GM06990 (cell line): Measurements from ENCODE around the gene TGM3.

Experiments used
- DNase-seq: peaks from one replicate; pipeline ENCODE4 v3.0.0-alpha.2; 2011; ENCODE audit not compliant: insufficient read length; ENCODE audit errors: extremely low read depth
- H3K27me3 ChIP-seq: replicated peaks from 2 replicates; pipeline ENCODE4 v1.6.0; 2011; ENCODE audit warnings: low read length; ENCODE audit not compliant: control insufficient read depth, insufficient read depth
- H3K36me3 ChIP-seq: 2 replicates; pipeline ENCODE4 v1.5.1; 2011; ENCODE audit warnings: low read length; ENCODE audit not compliant: control insufficient read depth, insufficient read depth
- H3K4me3 ChIP-seq: replicated peaks from 2 replicates; pipeline ENCODE4 v1.5.1; 2011; ENCODE audit warnings: low read depth, mild to moderate bottlenecking, control low read depth, low read length
- TF ChIP-seq, protein P1 (sequence below): IDR thresholded peaks from 2 replicates; pipeline ENCODE4 v1.5.1; 2011; ENCODE audit warnings: low read length, control low read depth, mild to moderate bottlenecking, inconsistent platforms; ENCODE audit not compliant: insufficient read depth, poor library complexity, severe bottlenecking

Gene TGM3, protein sequence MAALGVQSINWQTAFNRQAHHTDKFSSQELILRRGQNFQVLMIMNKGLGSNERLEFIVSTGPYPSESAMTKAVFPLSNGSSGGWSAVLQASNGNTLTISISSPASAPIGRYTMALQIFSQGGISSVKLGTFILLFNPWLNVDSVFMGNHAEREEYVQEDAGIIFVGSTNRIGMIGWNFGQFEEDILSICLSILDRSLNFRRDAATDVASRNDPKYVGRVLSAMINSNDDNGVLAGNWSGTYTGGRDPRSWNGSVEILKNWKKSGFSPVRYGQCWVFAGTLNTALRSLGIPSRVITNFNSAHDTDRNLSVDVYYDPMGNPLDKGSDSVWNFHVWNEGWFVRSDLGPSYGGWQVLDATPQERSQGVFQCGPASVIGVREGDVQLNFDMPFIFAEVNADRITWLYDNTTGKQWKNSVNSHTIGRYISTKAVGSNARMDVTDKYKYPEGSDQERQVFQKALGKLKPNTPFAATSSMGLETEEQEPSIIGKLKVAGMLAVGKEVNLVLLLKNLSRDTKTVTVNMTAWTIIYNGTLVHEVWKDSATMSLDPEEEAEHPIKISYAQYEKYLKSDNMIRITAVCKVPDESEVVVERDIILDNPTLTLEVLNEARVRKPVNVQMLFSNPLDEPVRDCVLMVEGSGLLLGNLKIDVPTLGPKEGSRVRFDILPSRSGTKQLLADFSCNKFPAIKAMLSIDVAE

DNA sequence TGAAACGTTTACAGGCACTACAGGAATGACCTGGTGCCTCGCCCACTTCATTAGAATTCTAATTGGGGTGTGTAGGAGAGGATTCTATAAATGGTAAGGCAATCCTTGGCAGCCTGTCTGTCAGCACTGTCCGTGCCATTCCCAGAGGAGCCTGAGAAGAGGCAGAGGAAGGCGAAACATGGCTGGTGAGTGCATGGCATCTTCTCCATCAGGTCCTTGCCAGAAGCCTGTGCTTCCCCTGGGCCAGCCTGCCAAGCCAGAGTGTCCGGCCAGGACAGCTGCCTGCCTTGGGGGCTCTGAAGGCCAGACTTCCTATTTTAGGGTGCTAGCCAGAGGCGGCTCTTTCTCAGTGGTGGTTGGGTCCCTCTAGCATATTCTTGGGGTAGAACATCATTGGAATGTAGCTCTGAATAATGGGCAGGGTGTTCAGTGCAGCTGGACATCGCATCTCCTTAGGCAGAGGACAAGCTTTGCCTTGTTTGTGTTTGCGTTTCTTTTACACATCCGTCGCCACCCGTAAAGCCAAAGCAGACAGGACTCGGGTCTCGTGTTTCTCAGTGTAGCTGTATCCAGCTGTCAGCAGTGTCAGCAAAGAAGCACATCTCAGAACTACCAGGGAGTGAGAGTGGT is at the start of gene TGM3:
Gene TGM3 (plus strand): TSS at position 116 of the 630 bp plus-strand sequence. CDS start 63 bp downstream, at position 179.
- Histone ChIP-seq H3K4me3 (no peak within 1 kb of the TSS), H3K27me3 (no peaks in the 10 kb centered on the region), H3K36me3 (no peaks in the 10 kb centered on the region)
- TF ChIP-seq, protein P1, sequence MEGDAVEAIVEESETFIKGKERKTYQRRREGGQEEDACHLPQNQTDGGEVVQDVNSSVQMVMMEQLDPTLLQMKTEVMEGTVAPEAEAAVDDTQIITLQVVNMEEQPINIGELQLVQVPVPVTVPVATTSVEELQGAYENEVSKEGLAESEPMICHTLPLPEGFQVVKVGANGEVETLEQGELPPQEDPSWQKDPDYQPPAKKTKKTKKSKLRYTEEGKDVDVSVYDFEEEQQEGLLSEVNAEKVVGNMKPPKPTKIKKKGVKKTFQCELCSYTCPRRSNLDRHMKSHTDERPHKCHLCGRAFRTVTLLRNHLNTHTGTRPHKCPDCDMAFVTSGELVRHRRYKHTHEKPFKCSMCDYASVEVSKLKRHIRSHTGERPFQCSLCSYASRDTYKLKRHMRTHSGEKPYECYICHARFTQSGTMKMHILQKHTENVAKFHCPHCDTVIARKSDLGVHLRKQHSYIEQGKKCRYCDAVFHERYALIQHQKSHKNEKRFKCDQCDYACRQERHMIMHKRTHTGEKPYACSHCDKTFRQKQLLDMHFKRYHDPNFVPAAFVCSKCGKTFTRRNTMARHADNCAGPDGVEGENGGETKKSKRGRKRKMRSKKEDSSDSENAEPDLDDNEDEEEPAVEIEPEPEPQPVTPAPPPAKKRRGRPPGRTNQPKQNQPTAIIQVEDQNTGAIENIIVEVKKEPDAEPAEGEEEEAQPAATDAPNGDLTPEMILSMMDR: no peak
- DNase-seq: no peak

DNA sequence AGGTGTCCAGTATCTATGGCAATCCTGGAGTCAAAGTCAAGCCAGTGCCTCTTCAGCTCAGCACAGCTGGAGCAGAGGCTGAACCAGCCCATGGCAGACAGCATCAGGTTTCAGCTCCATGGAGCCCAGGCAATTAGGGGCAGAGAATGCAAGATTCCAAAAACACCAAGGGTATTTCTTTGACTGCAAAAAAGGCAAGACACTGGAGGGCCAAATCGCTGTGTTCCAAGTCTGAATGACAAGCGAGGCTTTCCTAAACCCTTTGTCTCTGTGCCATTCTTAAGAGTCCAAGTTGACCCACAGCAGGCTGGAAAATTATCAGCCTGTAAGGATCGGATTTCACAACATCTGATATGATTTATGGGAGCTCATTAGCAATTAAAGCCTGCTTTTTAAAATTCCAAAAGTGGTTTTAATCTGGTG is 49.7 kb upstream of the TGM3 start:
- Histone ChIP-seq H3K36me3 (no peaks in the 10 kb centered on the region), H3K4me3 (no peak overlapping the region), H3K27me3 (no peaks in the 10 kb centered on the region)
- TF ChIP-seq, protein P1: no peak
- no peak for DNase-seq

DNA sequence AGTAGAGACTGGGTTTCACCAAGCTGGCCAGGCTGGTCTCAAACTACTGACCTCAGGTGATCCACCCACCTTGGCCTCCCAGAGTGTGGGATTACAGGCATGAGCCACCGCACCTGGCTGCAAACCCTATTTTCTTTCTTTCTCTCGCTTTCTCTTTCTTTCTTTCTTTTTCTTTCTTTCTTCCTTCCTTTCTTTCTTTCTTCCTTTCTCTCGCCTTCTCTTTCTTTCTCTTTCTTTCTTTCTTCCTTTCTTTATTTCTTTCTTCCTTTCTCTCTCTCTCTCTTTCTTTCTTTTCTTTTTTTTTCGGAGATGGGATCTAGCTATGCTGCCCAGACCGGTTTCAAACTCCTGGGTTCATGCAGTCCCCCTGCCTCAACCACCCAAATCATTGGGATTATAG is 47.0 kb upstream of the TGM3 start:
- DNase-seq: no peak
- H3K27me3 ChIP-seq: no peaks in the 10 kb centered on the region; the same call in 1 of the 2 replicates

DNA sequence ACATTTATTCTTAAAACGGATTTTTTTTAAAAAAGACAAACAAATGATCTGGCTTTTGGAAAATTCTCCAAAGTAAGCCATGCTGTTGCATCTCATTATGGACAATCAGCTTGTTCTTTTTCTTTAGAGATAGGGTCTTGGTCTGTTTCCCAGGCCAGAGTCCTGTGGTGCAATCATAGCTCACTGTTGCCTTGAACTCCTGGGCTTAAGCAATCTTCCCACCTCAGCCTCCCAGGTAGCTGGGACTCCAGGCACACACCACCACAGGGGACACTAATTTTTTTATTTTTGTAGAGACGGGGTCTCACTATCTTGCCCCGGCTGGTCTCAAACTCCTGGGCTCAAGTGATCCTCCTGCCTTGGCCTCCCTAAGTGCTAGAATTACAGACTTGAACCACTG is 45.9 kb upstream of the TGM3 start:
- Histone ChIP-seq H3K4me3 (no peak overlapping the region), H3K27me3 (no peaks in the 10 kb centered on the region; the same call in 1 of the 2 replicates), H3K36me3 (no peaks in the 10 kb centered on the region)
- TF ChIP-seq, protein P1: no peak
- DNase-seq: no peak

More for the DNA sequence above, 47.0 kb upstream of the TGM3 start:
- TF ChIP-seq, protein P1: no peak
- Histone ChIP-seq H3K4me3 (no peak overlapping the region), H3K36me3 (no peaks in the 10 kb centered on the region)

DNA sequence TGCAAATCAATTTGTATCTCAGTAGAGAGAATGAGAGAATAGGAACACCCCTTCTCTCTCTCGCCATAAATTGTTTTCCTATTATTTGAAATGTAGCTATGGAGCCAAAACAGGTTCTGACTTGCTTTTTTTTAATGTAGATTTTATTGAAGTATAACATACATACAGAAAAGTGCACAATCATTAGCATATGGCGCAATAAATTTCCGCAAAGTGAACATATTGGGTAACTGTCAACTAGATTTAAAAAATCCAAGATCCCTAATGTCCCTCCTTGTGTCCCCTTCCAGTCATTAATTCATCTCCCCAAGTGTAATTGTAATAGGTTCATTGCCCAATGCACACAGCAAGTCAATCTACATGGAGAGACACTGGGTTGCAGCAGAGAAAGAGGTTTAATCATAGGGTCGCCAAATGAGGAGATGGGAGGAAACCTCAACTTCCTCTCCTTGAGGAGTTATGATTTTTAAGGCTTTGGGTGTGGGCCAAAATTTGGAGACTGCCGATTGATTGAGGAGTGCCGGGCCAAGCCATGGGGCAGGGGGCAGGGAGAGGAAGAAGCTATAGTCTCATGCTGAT is 43.3 kb upstream of the TGM3 start:
- TF ChIP-seq, protein P1: no peak
- H3K36me3 ChIP-seq: no peaks in the 10 kb centered on the region
- H3K27me3 ChIP-seq: peaks cover 2% of the 10 kb centered on the region; the same call in 1 of the 2 replicates
- no peak overlapping the region for H3K4me3 ChIP-seq
- no peak for DNase-seq
